Hepatocyte (in vitro differentiated cells): ENCODE measurements around the gene CRYGS.

Source experiments
- CTCF ChIP-seq: fragments of 200-600 bp; sonication (generic); IDR thresholded peaks from 2 replicates; pipeline ENCODE4 v1.5.1; 2016; ENCODE audit warnings: antibody characterized with exemption, mild to moderate bottlenecking; ENCODE audit not compliant: poor library complexity
- EZH2 ChIP-seq: fragments of 200-600 bp; sonication (generic); IDR thresholded peaks from 2 replicates; pipeline ENCODE4 v1.6.1; 2016; ENCODE audit warnings: antibody characterized with exemption, mild to moderate bottlenecking, borderline replicate concordance

GRCh38 chr3:186509423-186509822 lies 34.8 kb downstream of the CRYGS start:
- TF ChIP-seq CTCF (no peak), EZH2 (no peak)
